Prostate gland (tissue), 2 donors: ENCODE results near the gene C6orf136. TPM values are rescaled to one million over a fixed set of nuclear protein-coding genes. Genes with fewer than 3 reads are reported as not detected.
"Not testable (repeated sequence)": the region's sequence is repeated elsewhere in the genome, so short reads cannot be mapped to it uniquely, and the experiment has no call there.

Experiments used
- DNase-seq: peaks from one replicate; pipeline ENCODE4 v3.0.0-alpha.2; 2019; ENCODE audit warnings: low spot score
- H3K27ac ChIP-seq, 2 donors: fragments of 200-600 bp; sonication (generic); 2 replicates each; pipeline ENCODE4 v1.5.1; 2017 to 2019
- H3K27me3 ChIP-seq: fragments of 200-600 bp; sonication (generic); replicated peaks from 2 replicates; pipeline ENCODE4 v1.5.1; 2019; ENCODE audit not compliant: insufficient read depth
- H3K36me3 ChIP-seq, 2 donors: fragments of 200-600 bp; sonication (generic); 1 replicate in 1 of 2; 2 replicates in 1 of 2; pipeline versions ENCODE4 v1.5.1 to v1.8.1; 2017 to 2019
- H3K4me1 ChIP-seq: fragments of 200-600 bp; sonication (generic); replicated peaks from 2 replicates; pipeline ENCODE4 v1.5.1; 2019
- H3K4me3 ChIP-seq, 2 donors: fragments of 200-600 bp; sonication (generic); 2 replicates each; pipeline ENCODE4 v1.5.1; 2017 to 2019
- H3K9me3 ChIP-seq: fragments of 200-600 bp; sonication (generic); 2 replicates; pipeline ENCODE4 v1.5.1; 2017
- POLR2A ChIP-seq: fragments of 450-650 bp; IDR thresholded peaks from one replicate; pipeline ENCODE4 v1.6.1; 2016; ENCODE audit warnings: antibody characterized with exemption, mild to moderate bottlenecking
- POLR2AphosphoS5 ChIP-seq: sonication (generic); formaldehyde crosslinking; IDR thresholded peaks from one replicate; pipeline ENCODE4 v1.6.1; 2017; ENCODE audit warnings: antibody characterized with exemption
- WGBS: methylation state at CpG from one replicate; pipeline ENCODE4 v1.1.5; 2018; 5-methylcytosine and 5-hydroxymethylcytosine counted together
- intact Hi-C: fragments of 100-400 bp; cut with DNase I; formaldehyde crosslinking; loops from one replicate; pipeline ENCODE4 v1.14.2; 2022
- total RNA-seq, 2 donors: library from RNA; depleted of rRNA; stranded (reverse); fragments of >200 nt; gene quantifications; one replicate each; pipeline ENCODE4 v1.1.0, GENCODE V29; 2016
- TF ChIP-seq, protein P1 (sequence below), 4 experiments: fragments of 200-600 bp in 2 of 4; fragments of 450-650 bp in 2 of 4; sonication (generic) in 2 of 4; IDR thresholded peaks; 1 replicate in 3 of 4; 2 replicates in 1 of 4; pipeline ENCODE4 v1.5.1; 2016 to 2019; ENCODE audit warnings: antibody characterized with exemption in 4 of 4, mild to moderate bottlenecking in 2 of 4, moderate library complexity in 2 of 4

The C6orf136 gene
- 10 to 100 TPM; 12.8 to 18.5 TPM for total RNA-seq

DNA sequence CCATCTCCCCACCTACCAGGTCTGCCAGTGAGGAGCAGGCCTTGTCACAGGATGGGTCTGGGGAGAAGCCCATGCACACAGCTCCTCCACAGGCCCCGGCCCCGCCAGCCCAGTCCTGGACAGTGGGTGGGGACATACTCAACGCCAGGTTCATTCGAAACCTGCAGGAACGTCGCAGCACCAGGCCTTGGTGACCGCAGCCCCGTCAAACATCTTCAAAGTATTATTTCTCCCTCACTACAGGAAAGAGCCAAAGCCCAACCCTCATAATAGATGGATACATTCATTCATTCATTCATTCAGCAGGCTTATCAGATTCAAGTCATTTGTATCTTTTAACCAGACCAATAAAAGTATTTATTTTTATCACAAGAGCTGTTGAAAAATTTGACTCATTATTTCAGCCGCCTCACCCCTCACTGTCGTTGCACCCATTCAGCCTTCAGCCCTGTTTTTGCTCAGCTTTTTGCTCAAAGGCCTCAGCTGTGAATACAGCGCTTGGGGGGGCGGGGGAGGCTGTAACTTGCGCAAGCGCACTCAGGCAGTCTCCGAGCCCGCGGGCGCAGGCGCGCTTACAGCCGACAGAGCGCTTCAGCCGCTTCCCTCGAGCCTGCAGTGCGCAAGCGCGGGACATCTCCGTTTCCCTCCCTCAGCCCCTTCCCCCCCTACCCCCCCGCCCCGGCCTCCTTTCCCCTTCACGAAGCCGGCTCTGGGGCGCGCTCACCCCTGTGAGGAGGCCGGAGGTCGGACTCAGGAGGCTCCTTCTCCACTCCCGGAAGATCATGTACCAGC, at the start of gene C6orf136:
Gene C6orf136 (plus strand): TSS at position 684 of the 792 bp plus-strand sequence. CDS start 99 bp downstream, at position 783.
- DNase-seq: peak; percentile 90
- no peaks in the 10 kb centered on the region for H3K27me3 ChIP-seq
- H3K4me3 ChIP-seq: peak within 1 kb of the TSS; percentile 89 to 90
- no peaks in the 10 kb centered on the region for H3K36me3 ChIP-seq
- TF ChIP-seq, protein P1, sequence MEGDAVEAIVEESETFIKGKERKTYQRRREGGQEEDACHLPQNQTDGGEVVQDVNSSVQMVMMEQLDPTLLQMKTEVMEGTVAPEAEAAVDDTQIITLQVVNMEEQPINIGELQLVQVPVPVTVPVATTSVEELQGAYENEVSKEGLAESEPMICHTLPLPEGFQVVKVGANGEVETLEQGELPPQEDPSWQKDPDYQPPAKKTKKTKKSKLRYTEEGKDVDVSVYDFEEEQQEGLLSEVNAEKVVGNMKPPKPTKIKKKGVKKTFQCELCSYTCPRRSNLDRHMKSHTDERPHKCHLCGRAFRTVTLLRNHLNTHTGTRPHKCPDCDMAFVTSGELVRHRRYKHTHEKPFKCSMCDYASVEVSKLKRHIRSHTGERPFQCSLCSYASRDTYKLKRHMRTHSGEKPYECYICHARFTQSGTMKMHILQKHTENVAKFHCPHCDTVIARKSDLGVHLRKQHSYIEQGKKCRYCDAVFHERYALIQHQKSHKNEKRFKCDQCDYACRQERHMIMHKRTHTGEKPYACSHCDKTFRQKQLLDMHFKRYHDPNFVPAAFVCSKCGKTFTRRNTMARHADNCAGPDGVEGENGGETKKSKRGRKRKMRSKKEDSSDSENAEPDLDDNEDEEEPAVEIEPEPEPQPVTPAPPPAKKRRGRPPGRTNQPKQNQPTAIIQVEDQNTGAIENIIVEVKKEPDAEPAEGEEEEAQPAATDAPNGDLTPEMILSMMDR (IDR thresholded peaks at IDR 0.05): peak in 1 of 4 experiments; percentile 21
- TF ChIP-seq POLR2A (no peak), POLR2AphosphoS5 (peak; percentile 61)
- H3K4me1 ChIP-seq: no peaks in the 10 kb centered on the region
- 6% methylated on average over 34 of the region's 37 CpGs for WGBS
- H3K27ac ChIP-seq: peak within 1 kb of the TSS; percentile 94 to 96
- H3K9me3 ChIP-seq: no peaks in the 10 kb centered on the region
- intact Hi-C loops: no loop called here

GRCh38 chr6:30597315-30598144, 49.4 kb upstream of the C6orf136 start:
- H3K4me1 ChIP-seq, H3K4me3 ChIP-seq, H3K9me3 ChIP-seq, H3K27me3 ChIP-seq, H3K36me3 ChIP-seq, H3K27ac ChIP-seq: not testable (repeated sequence)
- TF ChIP-seq, protein P1 (IDR thresholded peaks at IDR 0.05): peak; percentile 45 to 80 (median 72)
- TF ChIP-seq POLR2AphosphoS5: peak; percentile 46
- intact Hi-C loops: loop anchor here (10.0 kb wide), 1 partner anchor 53 kb away; no protein-coding TSS in a partner anchor
- DNase-seq: peak; percentile 81
- 75% methylated on average over 15 of the region's 15 CpGs for WGBS

- no peaks in the 10 kb centered on the region for H3K9me3 ChIP-seq
- intact Hi-C loops: loop anchor here (10.0 kb wide), 1 partner anchor 54 kb away; no protein-coding TSS in a partner anchor
- no peak overlapping the region for H3K4me3 ChIP-seq
- H3K4me1 ChIP-seq: no peaks in the 10 kb centered on the region
- WGBS: 69% methylated on average over 12 of the region's 12 CpGs
- H3K27me3 ChIP-seq: no peaks in the 10 kb centered on the region
- TF ChIP-seq POLR2AphosphoS5 (no peak), POLR2A (no peak)
- TF ChIP-seq, protein P1 (IDR thresholded peaks at IDR 0.05): no peak
- DNase-seq: no peak
- no peak overlapping the region for H3K27ac ChIP-seq
- H3K36me3 ChIP-seq: peaks cover 16 to 20% of the 10 kb centered on the region in 2 donors
Measured at GRCh38 chr6:30598912-30599624, 47.9 kb upstream of the C6orf136 start.

GRCh38 chr6:30599625-30600324, 47.2 kb upstream of the C6orf136 start:
- Histone ChIP-seq H3K27me3 (no peaks in the 10 kb centered on the region), H3K27ac (no peak overlapping the region), H3K9me3 (no peaks in the 10 kb centered on the region), H3K4me3 (no peak overlapping the region), H3K4me1 (no peaks in the 10 kb centered on the region), H3K36me3 (peaks cover 23 to 27% of the 10 kb centered on the region in 2 donors)
- WGBS: 82% methylated on average over 13 of the region's 13 CpGs
- intact Hi-C loops: loop anchor here (10.0 kb wide), 1 partner anchor 55 kb away; no protein-coding TSS in a partner anchor
- TF ChIP-seq POLR2A (no peak), POLR2AphosphoS5 (no peak)
- TF ChIP-seq, protein P1 (IDR thresholded peaks at IDR 0.05): no peak
- DNase-seq: no peak
